CD4-positive, alpha-beta T cell treated with Interleukin-1 beta for 1 hour (primary cell): ENCODE measurements around the gene ZNF778.

ENCODE experiments used
- DNase-seq, 2 donors: peaks; one replicate each; pipeline ENCODE4 v3.0.0-alpha.2; 2020 to 2022

The ZNF778 gene

DNA sequence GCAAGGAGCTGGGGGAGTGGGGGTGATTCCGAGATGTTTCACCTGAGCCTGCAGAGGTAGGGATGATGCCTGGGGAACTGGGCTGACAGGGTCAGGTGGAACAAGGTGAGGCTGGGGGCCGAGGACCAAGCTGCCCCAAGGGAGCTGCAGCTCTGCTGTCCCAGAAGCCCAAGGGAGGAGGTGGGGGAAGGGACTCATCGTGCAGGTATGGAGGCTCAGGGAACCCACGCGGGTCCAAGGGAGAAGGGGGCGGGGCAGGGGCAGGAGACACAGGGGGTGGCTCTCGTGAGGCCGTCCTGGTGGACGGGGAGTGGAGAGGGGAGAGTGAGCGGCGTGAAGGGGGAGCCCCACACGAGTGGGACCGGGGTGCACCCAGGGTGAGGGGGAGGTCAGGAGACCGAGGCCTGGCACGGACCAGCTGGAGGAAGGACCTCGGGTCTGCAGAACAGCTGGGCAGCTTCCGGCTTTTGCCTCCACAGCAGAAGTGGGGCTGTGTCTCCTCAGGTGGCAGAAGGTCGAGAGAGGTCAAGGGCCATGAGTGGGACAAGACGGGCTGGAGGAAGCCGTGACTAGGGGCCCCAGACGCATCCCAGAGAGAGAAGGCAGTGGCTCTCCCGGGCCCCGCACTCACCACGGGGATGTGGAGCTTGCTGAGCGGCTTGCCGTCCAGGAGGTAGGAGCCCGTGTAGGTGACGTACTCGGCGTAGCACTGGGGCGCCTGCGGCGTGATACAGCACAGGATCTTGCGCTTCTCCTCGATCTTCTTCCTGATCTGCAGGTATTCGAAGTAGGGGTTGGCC lies 61.1 kb downstream of the ZNF778 start:
- DNase-seq: no peak

DNA sequence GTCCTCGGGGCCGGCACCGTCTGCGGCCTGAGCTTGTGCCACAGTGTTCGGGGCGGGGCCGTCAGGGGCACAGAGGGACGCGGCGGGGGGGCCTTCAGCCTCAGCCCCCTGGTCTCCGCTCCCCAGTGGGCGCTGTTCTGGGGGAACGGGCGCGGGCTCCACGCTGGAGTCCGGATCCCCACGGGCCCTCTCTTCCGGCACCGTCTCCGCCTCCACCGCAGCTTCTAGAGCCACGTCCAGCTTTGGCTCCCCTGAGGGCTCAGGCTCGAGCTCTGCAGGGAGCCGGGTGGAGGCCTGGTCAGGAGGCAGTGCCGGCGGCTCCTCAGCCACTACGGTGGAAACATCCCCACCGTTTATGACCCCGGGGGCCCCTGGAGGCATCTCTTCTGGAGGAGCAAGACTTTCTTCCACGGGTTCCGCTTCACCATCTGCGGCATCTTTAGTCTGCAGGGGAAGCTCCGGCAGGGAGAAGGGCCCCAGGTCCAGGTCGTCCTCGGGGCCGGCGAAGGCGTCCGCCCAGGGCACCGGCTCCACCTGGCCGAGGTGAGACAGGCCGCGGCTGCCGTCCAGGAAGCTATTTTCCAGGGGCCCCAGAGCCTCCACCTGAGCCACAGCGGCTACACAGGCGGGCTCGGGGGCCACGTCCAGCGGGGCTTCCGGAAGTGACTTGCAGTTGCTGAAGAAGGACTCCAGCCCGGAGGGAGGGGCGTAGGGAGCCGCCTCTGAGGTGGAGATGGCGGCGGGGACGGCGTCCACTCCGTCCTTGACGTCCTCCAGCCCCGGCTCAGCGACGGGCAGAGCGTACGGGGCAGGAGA lies 62.4 kb downstream of the ZNF778 start:
- DNase-seq: no peak

DNA sequence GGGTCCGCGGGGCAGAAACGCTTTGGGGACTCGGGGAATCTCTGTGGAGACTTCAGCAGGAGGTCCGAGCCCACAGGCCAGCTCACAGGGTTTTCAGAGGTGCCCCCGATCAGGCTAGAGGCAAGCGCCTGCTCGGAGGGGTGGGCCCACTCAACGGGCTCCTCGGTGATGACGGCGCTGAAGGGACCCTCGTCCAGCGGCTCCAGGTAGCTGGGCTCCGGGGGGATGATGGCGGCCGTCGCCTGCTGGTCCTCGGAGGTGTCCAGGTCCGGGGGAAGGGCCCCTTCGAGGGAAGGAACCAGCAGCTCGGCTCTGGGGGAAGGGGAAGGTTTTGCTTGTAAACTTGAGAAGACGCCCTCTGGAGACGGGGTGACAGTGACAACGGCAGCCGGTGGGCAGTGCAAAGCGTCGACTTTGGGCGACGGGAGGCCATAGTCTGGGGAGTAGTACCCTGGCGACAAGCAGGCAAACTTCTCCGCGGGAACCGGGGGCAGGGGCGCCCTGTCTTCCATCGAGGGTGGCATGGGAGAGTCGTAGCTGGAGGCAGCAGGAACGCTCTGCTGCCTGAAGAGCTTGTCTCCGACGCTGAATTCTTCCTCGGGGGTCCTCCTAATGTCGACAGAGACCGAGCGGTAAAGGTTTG lies 63.2 kb downstream of the ZNF778 start:
- DNase-seq: no peak

DNA sequence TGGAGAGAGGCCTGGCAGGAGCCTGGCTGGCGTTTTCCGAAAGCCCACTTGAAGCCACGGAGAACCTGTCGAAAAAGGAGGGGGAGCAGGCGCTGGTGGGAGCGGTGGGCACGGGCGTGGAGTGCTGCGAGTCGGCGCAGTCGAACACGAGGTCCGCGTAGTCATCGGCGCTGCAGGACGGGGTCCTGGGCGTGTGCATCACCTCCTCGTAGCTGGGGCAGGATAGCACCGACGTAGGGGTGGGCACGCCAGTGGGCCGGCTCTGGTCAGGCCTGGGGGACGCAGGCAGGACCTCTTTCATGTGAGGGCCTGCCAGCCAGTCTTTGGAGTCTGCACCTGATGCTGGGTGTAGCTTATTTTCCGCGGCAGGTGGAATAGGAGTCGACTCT lies 63.7 kb downstream of the ZNF778 start:
- DNase-seq: no peak

DNA sequence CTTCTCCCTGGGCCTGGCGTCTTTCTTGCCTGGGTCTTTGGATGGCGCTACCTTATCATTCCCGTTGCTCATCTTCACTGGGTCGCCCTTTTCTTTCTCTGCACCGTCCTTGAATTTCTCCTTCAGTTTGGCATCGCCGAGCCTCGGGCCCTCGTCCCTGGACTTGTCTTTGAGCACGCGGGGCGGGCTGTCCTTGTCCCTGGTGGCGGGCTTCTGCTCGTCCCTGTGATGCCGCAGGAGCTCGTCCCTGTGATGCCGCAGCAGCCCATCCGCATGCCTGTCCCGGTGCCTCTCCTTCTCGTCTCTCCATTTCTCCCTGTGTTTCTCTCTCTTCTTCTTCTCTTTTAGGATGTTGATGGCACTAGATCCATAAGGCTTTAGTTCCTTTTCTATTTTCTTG lies 64.3 kb downstream of the ZNF778 start:
- DNase-seq: no peak

DNA sequence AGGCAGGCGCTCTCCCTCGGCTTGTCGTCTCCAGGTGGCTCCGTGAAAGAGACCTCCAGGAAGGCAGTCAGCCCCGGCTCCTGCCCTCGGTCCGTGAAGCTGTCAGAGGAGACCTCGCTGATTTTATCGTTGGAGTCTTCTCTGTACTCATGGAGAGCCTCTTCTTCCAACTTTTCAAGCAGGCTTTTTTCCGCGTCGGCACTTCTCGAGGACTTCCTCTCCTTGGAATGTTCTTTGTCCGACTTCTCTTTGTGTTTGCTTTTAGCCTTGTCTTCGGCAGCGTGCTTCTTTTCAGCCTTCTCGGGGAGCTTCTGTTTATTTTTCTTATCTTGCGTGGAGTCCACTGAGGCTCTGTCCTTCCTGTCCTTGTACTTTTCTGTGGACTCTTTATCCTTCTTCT lies 65.0 kb downstream of the ZNF778 start:
- DNase-seq: no peak

DNA sequence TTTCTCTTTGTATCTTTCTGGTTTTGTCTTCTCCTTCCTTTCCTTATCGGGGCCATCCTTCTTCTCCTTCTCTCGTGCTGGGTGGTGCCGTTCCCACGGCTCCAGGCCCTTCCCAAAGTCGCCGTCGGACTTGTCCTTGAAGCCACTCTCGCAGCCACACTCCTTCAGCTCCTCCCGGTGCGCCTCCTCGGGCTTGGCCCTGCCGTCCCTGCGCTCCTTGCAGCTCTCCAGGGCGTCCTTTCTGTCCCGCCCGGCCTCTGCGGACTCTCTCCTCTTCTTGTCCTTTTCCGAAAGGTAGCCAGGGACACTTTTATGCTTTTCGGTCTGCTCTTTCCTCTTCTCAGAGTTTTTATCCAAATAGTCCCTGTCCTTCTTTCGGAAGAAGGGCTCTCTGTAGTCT lies 65.9 kb downstream of the ZNF778 start:
- DNase-seq: no peak

DNA sequence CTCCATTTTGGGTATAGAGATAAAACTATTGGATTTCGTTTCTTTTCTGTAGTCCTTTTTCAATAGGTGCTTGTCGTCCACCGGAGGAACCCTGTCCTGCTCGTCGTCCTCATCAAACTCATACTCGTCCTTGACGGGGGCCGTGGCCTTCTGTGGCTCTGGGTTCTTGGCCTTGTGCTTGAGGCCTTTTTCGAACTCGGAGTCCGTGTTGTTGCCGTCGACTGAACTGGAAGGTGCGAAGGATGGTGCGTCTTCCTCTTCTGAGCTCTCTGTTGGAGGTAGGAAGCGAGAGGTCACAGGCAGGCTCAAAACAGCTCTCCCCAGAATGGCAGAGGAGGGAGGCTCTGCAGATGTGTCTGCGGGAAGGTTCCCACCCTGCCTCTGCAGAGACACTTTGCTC lies 67.9 kb downstream of the ZNF778 start:
- no peak for DNase-seq

DNA sequence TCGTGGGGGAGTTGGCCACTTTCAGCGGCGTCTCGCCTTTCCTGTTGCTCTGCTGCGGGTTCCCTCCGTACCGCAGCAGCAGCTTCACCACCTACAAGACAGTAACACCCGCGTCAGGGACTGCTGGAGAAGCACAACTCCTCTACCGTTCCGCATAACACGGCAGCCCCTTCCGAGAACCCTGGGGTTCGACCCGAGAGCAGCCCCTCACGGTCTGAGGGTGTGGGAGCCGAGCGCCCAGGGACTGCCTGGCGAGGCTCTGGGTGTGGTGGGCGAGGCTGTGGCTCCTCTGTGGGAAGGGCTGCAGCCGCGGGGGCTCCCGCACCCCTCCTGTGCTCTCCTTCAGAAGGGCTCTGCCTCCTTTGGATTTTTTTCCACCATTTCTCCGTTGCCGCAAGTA lies 68.6 kb downstream of the ZNF778 start:
- no peak for DNase-seq
